Skeletal muscle tissue (tissue), 4 donors: Measurements from ENCODE around the gene OR2L8. TPM values are rescaled to one million over a fixed set of nuclear protein-coding genes. Genes with fewer than 3 reads are reported as not detected.

Experiments
- H3K27ac ChIP-seq: one replicate; pipeline ENCODE4 v1.7.0; 2013; ENCODE audit warnings: mild to moderate bottlenecking, low read depth, low read length, inconsistent platforms
- H3K27me3 ChIP-seq, 3 donors: one replicate each; pipeline ENCODE4 v1.7.0; 2013; ENCODE audit warnings: low read length in 3 of 3; ENCODE audit not compliant: control insufficient read depth in 3 of 3, insufficient read depth in 3 of 3
- H3K36me3 ChIP-seq, 3 donors: one replicate each; pipeline ENCODE4 v1.7.0; 2013; ENCODE audit warnings: low read length in 3 of 3; ENCODE audit not compliant: control insufficient read depth in 3 of 3, insufficient read depth in 3 of 3
- H3K4me1 ChIP-seq, 3 donors: one replicate each; pipeline ENCODE4 v1.7.0; 2013; ENCODE audit warnings: low read length in 3 of 3, mild to moderate bottlenecking in 3 of 3; ENCODE audit not compliant: control insufficient read depth in 3 of 3, insufficient read depth in 3 of 3
- H3K4me3 ChIP-seq, 3 donors: one replicate each; pipeline ENCODE4 v1.7.0; 2013; ENCODE audit warnings: low read length in 3 of 3
- H3K9ac ChIP-seq, 3 donors: one replicate each; pipeline ENCODE4 v1.7.0; 2013; ENCODE audit warnings: low read length in 3 of 3, mild to moderate bottlenecking in 3 of 3, moderate library complexity in 2 of 3, low read depth in 1 of 3
- H3K9me3 ChIP-seq, 3 donors: one replicate each; pipeline ENCODE4 v1.7.0; 2013; ENCODE audit warnings: low read length in 3 of 3; ENCODE audit not compliant: control insufficient read depth in 3 of 3
- total RNA-seq: library from RNA; depleted of rRNA; stranded (reverse); fragments of >200 nt; gene quantifications from one replicate; pipeline ENCODE4 v1.2.3, GENCODE V29; 2014
- donor health status: Osteomylitis.

The OR2L8 gene
- total RNA-seq, result not detected

- H3K36me3 ChIP-seq, result no peaks in the 10 kb centered on the region
- H3K9ac ChIP-seq, result no peak within 1 kb of the TSS
- no peak within 1 kb of the TSS for H3K27ac ChIP-seq
- H3K4me3 ChIP-seq, result no peak within 1 kb of the TSS
- peaks cover 0 to 3% (median 0%) of the 10 kb centered on the region in 3 donors for H3K9me3 ChIP-seq
- H3K4me1 ChIP-seq, result no peaks in the 10 kb centered on the region
- H3K27me3 ChIP-seq, result no peaks in the 10 kb centered on the region
These were observed at the start of gene OR2L8 for GRCh38 chr1:247948558-247948957. Gene OR2L8, plus strand, starts transcription at chr1:247948858. Its CDS starts 0 bp downstream, at chr1:247948858.

- H3K4me3 ChIP-seq, result no peak overlapping the region
- H3K9ac ChIP-seq, result no peak overlapping the region
- H3K27me3 ChIP-seq, result no peaks in the 10 kb centered on the region
- no peaks in the 10 kb centered on the region for H3K9me3 ChIP-seq
- no peaks in the 10 kb centered on the region for H3K36me3 ChIP-seq
- no peaks in the 10 kb centered on the region for H3K4me1 ChIP-seq
- H3K27ac ChIP-seq, result no peak overlapping the region
These were observed 44.5 kb upstream of the OR2L8 start for GRCh38 chr1:247904122-247904521.

GRCh38 chr1:247905181-247905580 lies 43.5 kb upstream of the OR2L8 start:
- Histone ChIP-seq H3K4me1 (no peaks in the 10 kb centered on the region), H3K27me3 (no peaks in the 10 kb centered on the region), H3K4me3 (no peak overlapping the region), H3K9me3 (no peaks in the 10 kb centered on the region), H3K9ac (no peak overlapping the region), H3K27ac (no peak overlapping the region), H3K36me3 (no peaks in the 10 kb centered on the region)

- H3K9me3 ChIP-seq, result no peaks in the 10 kb centered on the region
- no peaks in the 10 kb centered on the region for H3K27me3 ChIP-seq
- H3K4me1 ChIP-seq, result no peaks in the 10 kb centered on the region
- no peak overlapping the region for H3K4me3 ChIP-seq
- H3K27ac ChIP-seq, result no peak overlapping the region
- no peaks in the 10 kb centered on the region for H3K36me3 ChIP-seq
- no peak overlapping the region for H3K9ac ChIP-seq
These were observed 42.7 kb upstream of the OR2L8 start for GRCh38 chr1:247905910-247906503.

- Histone ChIP-seq H3K27me3 (no peaks in the 10 kb centered on the region), H3K36me3 (no peaks in the 10 kb centered on the region), H3K9ac (no peak overlapping the region), H3K27ac (no peak overlapping the region), H3K9me3 (no peaks in the 10 kb centered on the region), H3K4me3 (no peak overlapping the region), H3K4me1 (no peaks in the 10 kb centered on the region)
These were observed 42.1 kb upstream of the OR2L8 start for GRCh38 chr1:247906504-247907047.

GRCh38 chr1:247908766-247909165 lies 39.9 kb upstream of the OR2L8 start:
- no peaks in the 10 kb centered on the region for H3K27me3 ChIP-seq
- no peak overlapping the region for H3K4me3 ChIP-seq
- no peaks in the 10 kb centered on the region for H3K4me1 ChIP-seq
- H3K9me3 ChIP-seq, result no peaks in the 10 kb centered on the region
- no peaks in the 10 kb centered on the region for H3K36me3 ChIP-seq
- no peak overlapping the region for H3K27ac ChIP-seq
- H3K9ac ChIP-seq, result no peak overlapping the region

GRCh38 chr1:247913786-247914185 lies 34.9 kb upstream of the OR2L8 start:
- Histone ChIP-seq H3K36me3 (no peaks in the 10 kb centered on the region), H3K4me1 (no peaks in the 10 kb centered on the region), H3K9me3 (no peaks in the 10 kb centered on the region), H3K9ac (no peak overlapping the region), H3K27me3 (no peaks in the 10 kb centered on the region), H3K4me3 (no peak overlapping the region), H3K27ac (no peak overlapping the region)

GRCh38 chr1:247914941-247915662 lies 33.6 kb upstream of the OR2L8 start:
- Histone ChIP-seq H3K4me1 (no peaks in the 10 kb centered on the region), H3K27me3 (no peaks in the 10 kb centered on the region), H3K4me3 (no peak overlapping the region), H3K36me3 (no peaks in the 10 kb centered on the region), H3K27ac (no peak overlapping the region), H3K9me3 (no peaks in the 10 kb centered on the region), H3K9ac (no peak overlapping the region)

- Histone ChIP-seq H3K4me3 (no peak within 1 kb of the TSS), H3K9ac (no peak within 1 kb of the TSS), H3K4me1 (no peaks in the 10 kb centered on the region), H3K27ac (no peak within 1 kb of the TSS), H3K9me3 (no peaks in the 10 kb centered on the region), H3K27me3 (no peaks in the 10 kb centered on the region), H3K36me3 (no peaks in the 10 kb centered on the region)
These were observed 28.7 kb upstream of the OR2L8 start, which contains the start of gene OR2T8 for GRCh38 chr1:247919952-247920351. Gene OR2T8, plus strand, starts transcription at chr1:247920252. Its CDS starts 766 bp downstream, at chr1:247921018.

GRCh38 chr1:247923941-247924340 lies 24.7 kb upstream of the OR2L8 start:
- no peak overlapping the region for H3K4me3 ChIP-seq
- H3K9me3 ChIP-seq, result no peaks in the 10 kb centered on the region

More at GRCh38 chr1:247923941-247924340, 24.7 kb upstream of the OR2L8 start:
- H3K9ac ChIP-seq, result no peak overlapping the region
- no peak overlapping the region for H3K27ac ChIP-seq
- H3K27me3 ChIP-seq, result no peaks in the 10 kb centered on the region
- H3K4me1 ChIP-seq, result no peaks in the 10 kb centered on the region
- H3K36me3 ChIP-seq, result no peaks in the 10 kb centered on the region
